MM.1S (cell line): ENCODE data around the gene VEGFC.

Experiments
- DNase-seq: peaks from one replicate; pipeline ENCODE4 v3.0.0-alpha.2; 2015
- H2AFZ ChIP-seq: fragments of 300-600 bp; sonication (generic); 2 replicates; pipeline ENCODE4 v1.6.0; 2016; ENCODE audit warnings: antibody characterized with exemption, low read length
- H3F3A ChIP-seq: fragments of 300-600 bp; sonication (generic); 2 replicates; pipeline ENCODE4 v1.6.1; 2016; ENCODE audit warnings: mild to moderate bottlenecking, antibody characterized with exemption, low read length, moderate library complexity, mixed read lengths; ENCODE audit not compliant: insufficient read depth
- H3K27ac ChIP-seq: fragments of 300-600 bp; sonication (generic); 2 replicates; pipeline ENCODE4 v1.5.1; 2016; ENCODE audit warnings: mild to moderate bottlenecking, low read length
- H3K27me3 ChIP-seq: fragments of 300-600 bp; sonication (generic); replicated peaks from 2 replicates; pipeline ENCODE4 v1.6.0; 2016; ENCODE audit warnings: low read length; ENCODE audit not compliant: insufficient read depth
- H3K36me3 ChIP-seq: fragments of 300-600 bp; sonication (generic); replicated peaks from 2 replicates; pipeline ENCODE4 v1.6.1; 2016; ENCODE audit warnings: mild to moderate bottlenecking, low read length, mixed read lengths; ENCODE audit not compliant: insufficient read depth
- H3K4me1 ChIP-seq: fragments of 300-600 bp; sonication (generic); 2 replicates; pipeline ENCODE4 v1.6.1; 2016; ENCODE audit warnings: low read length, mixed read lengths
- H3K4me2 ChIP-seq: fragments of 300-600 bp; sonication (generic); 2 replicates; pipeline ENCODE4 v1.6.0; 2016; ENCODE audit warnings: low read depth, low read length
- H3K4me3 ChIP-seq: fragments of 300-600 bp; sonication (generic); 2 replicates; pipeline ENCODE4 v1.5.1; 2016; ENCODE audit warnings: low read length, mixed read lengths
- H3K79me2 ChIP-seq: fragments of 300-600 bp; sonication (generic); 2 replicates; pipeline ENCODE4 v1.6.1; 2016; ENCODE audit warnings: mixed run types, low read length, mixed read lengths
- H3K9ac ChIP-seq: fragments of 300-600 bp; sonication (generic); 2 replicates; pipeline ENCODE4 v1.6.1; 2016; ENCODE audit warnings: low read length, mixed read lengths
- H3K9me2 ChIP-seq: fragments of 300-600 bp; sonication (generic); replicated peaks from 2 replicates; pipeline ENCODE4 v1.6.1; 2016; ENCODE audit warnings: mild to moderate bottlenecking, low read length, mixed read lengths; ENCODE audit not compliant: insufficient read depth
- H3K9me3 ChIP-seq: fragments of 300-600 bp; sonication (generic); replicated peaks from 2 replicates; pipeline ENCODE4 v1.6.1; 2016; ENCODE audit warnings: mild to moderate bottlenecking, low read length, mixed read lengths; ENCODE audit not compliant: insufficient read depth
- H4K20me1 ChIP-seq: fragments of 300-600 bp; sonication (generic); 2 replicates; pipeline ENCODE4 v1.6.1; 2016; ENCODE audit warnings: mild to moderate bottlenecking, low read length, moderate library complexity, mixed read lengths; ENCODE audit not compliant: insufficient read depth
- CTCF ChIP-seq: fragments of 300-600 bp; sonication (generic); IDR thresholded peaks from 2 replicates; pipeline ENCODE4 v1.5.1; 2016; ENCODE audit warnings: antibody characterized with exemption, low read length, mixed read lengths
- EZH2 ChIP-seq: fragments of 300-600 bp; sonication (generic); optimal IDR thresholded peaks from 2 replicates; pipeline ENCODE3; 2017; ENCODE audit warnings: low read depth, mild to moderate bottlenecking, antibody characterized with exemption, low read length, mixed read lengths
- EZH2phosphoT487 ChIP-seq: fragments of 300-600 bp; sonication (generic); IDR thresholded peaks from 2 replicates; pipeline ENCODE4 v1.6.1; 2018; ENCODE audit warnings: antibody characterized with exemption, low read length

Gene VEGFC

GRCh38 chr4:176709417-176709816 lies 83.3 kb downstream of the VEGFC start:
- Histone ChIP-seq H3K9me2 (no peaks in the 10 kb centered on the region), H3K36me3 (no peaks in the 10 kb centered on the region), H3K27ac (no peak overlapping the region), H3K4me3 (no peak overlapping the region), H3K79me2 (no peaks in the 10 kb centered on the region), H3F3A (no peaks in the 10 kb centered on the region), H3K4me2 (no peak overlapping the region), H2AFZ (no peak overlapping the region), H4K20me1 (no peaks in the 10 kb centered on the region), H3K4me1 (no peaks in the 10 kb centered on the region), H3K27me3 (no peaks in the 10 kb centered on the region), H3K9me3 (no peaks in the 10 kb centered on the region), H3K9ac (no peak overlapping the region)
- TF ChIP-seq EZH2 (no peak), CTCF (no peak), EZH2phosphoT487 (no peak)
- no peak for DNase-seq

DNA sequence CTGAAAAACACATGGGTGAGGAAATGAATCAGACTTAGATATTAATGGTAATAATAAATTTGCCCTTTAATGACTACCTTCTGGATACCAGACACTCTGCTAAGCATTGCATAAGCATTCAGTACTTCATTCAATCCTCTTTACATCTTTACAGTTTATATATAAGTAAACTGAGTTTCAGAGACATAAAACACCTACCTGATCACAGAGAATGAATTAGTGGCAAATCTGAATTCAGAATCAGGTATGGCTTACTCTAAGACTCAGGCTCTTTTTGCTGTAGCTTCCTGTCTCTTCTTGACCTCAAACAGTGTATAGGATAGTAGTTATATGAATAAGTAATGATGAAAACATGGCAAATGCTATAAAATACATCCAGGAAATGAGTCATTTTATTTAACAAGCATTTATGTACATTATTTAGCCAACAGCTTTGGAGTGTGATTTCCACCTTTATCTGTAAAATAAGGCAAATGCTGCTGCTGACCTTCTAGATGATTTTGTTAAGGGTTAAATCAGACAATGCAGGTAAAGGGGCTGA lies 83.9 kb downstream of the VEGFC start:
- Histone ChIP-seq H3K4me3 (no peak overlapping the region), H3F3A (no peaks in the 10 kb centered on the region), H3K9me3 (no peaks in the 10 kb centered on the region), H3K9me2 (no peaks in the 10 kb centered on the region), H3K27me3 (no peaks in the 10 kb centered on the region), H3K36me3 (no peaks in the 10 kb centered on the region), H3K79me2 (no peaks in the 10 kb centered on the region), H4K20me1 (no peaks in the 10 kb centered on the region), H3K9ac (no peak overlapping the region), H3K4me2 (no peak overlapping the region), H3K4me1 (no peaks in the 10 kb centered on the region), H2AFZ (no peak overlapping the region), H3K27ac (no peak overlapping the region)
- no peak for TF ChIP-seq CTCF
- TF ChIP-seq EZH2phosphoT487, result no peak
- TF ChIP-seq EZH2, result no peak
- DNase-seq, result no peak

DNA sequence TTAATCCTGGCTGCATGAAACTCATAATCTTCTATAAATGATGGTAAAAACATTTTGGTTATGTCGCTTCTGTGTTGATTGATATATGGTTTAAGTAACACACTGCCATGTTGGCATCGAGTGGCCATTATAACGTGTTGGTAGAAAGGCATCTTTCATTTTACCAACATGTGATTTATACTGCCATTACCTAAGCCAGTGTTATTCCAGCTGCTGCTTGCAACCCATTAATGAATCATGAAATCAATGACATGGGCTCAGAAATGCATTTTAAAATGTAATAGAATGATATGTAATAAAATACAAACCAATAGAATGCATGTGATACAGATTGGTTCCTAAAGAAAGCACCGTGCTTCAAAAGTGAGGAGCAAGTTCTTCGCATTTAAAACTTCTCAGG lies 102.0 kb downstream of the VEGFC start:
- H3K27me3 ChIP-seq, result no peaks in the 10 kb centered on the region
- no peaks in the 10 kb centered on the region for H3F3A ChIP-seq
- TF ChIP-seq EZH2phosphoT487 (no peak), EZH2 (no peak), CTCF (no peak)
- H4K20me1 ChIP-seq, result no peaks in the 10 kb centered on the region
- H3K79me2 ChIP-seq, result no peaks in the 10 kb centered on the region
- H3K9me3 ChIP-seq, result no peaks in the 10 kb centered on the region
- no peak overlapping the region for H2AFZ ChIP-seq
- H3K4me3 ChIP-seq, result no peak overlapping the region
- H3K4me2 ChIP-seq, result no peak overlapping the region
- no peaks in the 10 kb centered on the region for H3K36me3 ChIP-seq
- H3K27ac ChIP-seq, result no peak overlapping the region
- H3K9ac ChIP-seq, result no peak overlapping the region
- no peaks in the 10 kb centered on the region for H3K4me1 ChIP-seq
- H3K9me2 ChIP-seq, result no peaks in the 10 kb centered on the region
- no peak for DNase-seq
